Hepatocyte (in vitro differentiated cells): ENCODE measurements around the gene SRRT.

Experiments
- CTCF ChIP-seq: fragments of 200-600 bp; sonication (generic); IDR thresholded peaks from 2 replicates; pipeline ENCODE4 v1.5.1; 2016; ENCODE audit warnings: antibody characterized with exemption, mild to moderate bottlenecking; ENCODE audit not compliant: poor library complexity
- EZH2phosphoT487 ChIP-seq: fragments of 200-600 bp; sonication (generic); IDR thresholded peaks from one replicate; pipeline ENCODE4 v1.6.1; 2018; ENCODE audit warnings: antibody characterized with exemption, mild to moderate bottlenecking, low read depth, moderate library complexity; ENCODE audit not compliant: unreplicated experiment, severe bottlenecking

GRCh38 chr7:100874300-100874576 lies 665 bp upstream of the SRRT start:
- no peak for TF ChIP-seq CTCF
- TF ChIP-seq EZH2phosphoT487, result no peak
